Eye (tissue), 1 donor: Measurements from ENCODE around the gene HEATR3.
A peak's percentile ranks its signal among the peaks of the same experiment; 100 is the strongest.

Experiments
- DNase-seq: peaks from one replicate; pipeline ENCODE4 v3.0.0-alpha.2; 2015

HEATR3 gene, protein sequence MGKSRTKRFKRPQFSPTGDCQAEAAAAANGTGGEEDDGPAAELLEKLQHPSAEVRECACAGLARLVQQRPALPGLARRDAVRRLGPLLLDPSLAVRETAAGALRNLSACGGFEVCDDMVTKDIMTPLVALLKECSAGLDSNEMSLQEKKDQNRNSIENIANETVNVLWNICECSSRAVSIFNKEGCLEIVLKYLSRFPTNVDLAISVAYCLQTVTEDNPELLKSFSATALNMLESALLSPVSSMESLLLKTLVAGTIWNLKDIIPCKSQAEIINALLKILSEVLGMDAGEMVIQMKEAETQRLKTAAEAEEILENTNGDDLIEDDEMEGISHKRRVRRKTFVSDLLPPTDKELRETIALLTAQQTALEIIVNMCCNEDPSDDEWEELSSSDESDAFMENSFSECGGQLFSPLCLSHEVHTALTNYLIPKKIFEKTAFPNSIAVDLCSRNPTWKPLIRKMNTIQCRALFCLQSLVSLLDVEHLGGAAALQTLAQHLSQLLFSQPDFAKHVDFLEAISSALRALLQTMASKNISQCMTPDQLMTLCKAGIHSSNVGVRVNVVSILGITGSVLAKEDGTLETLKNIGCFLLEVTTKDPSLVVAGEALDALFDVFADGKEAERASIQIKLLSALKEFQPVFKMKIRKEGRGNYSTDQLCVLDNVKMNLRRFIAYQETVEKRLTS

DNA sequence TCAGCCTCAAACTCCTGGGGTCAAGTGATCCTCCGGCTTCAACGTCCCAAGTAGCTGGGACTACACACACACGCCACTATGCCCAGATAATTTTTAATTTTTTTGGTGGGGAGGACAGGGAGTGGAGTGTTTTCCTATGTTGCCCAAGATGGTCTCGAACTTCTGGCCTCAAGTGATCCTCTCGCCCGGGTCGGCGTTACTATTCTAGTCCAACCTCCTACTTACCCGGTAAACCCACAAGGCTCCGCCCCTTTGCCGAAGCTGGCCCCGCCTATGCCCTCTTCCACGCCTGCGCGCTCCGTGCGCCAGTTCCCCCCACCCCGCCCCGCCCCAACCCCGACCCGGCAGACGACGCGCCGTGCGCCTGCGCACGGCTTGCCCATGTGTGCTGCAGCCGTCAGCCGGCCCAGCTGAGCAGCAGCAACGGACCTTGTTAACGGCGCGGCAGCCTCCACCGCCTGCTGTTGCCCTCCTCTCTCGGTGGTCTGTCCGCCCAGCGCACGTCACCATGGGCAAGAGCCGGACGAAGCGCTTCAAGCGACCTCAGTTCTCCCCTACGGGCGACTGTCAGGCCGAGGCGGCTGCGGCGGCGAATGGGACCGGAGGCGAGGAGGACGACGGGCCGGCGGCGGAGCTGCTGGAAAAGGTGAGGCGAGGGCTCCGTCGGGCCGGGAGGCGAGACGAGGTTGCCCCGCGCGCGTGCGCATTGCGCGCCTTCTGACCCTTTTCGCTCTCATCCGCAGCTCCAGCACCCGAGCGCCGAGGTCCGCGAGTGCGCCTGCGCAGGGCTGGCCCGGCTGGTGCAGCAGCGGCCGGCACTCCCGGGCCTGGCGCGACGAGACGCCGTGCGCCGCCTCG lies at the start of gene HEATR3:
HEATR3 (plus strand) TSS at position 347 of the 858 bp plus-strand sequence; CDS start at position 509, 162 bp downstream.
- peak; percentile 97 for DNase-seq

DNA sequence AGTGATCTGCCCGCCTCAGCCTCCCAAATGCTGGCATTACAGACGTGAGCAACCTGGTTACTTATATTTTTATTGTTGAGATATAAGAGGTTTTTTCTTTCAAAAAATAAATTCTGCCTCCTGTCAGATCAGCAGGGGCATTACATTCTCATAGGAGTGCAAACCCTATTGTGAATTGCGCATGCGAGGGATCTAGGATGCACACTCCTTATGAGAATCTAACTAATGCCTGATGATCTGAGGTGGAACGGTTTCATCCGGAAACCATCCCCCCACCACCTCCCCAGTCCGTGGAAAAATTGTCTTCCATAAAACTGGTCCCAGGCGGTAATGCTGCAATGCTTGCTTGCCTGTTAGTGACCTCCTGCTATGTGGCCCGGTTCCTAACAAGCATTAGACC lies 48.2 kb upstream of the HEATR3 start:
- no peak for DNase-seq

- DNase-seq = peak; percentile 6
These were observed 44.2 kb upstream of the HEATR3 start for GRCh38 chr16:50021544-50021943.

GRCh38 chr16:50023641-50024040 lies 42.1 kb upstream of the HEATR3 start:
- DNase-seq = no peak

DNA sequence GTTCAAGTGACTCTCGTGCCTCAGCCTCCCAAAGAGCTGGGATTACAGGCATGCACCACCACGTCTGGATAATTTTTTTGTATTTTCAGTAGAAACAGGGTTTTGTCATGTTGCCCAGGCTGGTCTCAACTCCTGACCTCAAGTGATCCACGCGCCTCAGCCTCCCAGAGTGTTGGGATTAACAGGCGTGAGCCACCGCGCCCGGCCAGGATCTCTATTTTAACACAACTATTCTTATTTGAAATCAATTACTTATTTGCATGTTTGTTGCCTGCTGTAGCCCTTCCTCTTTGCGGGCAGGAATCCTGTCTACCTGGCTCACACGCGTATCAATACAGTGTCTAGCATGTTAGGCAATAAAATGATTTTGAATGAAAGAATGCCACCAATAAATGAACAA lies 41.6 kb upstream of the HEATR3 start:
- no peak for DNase-seq

- DNase-seq = peak; percentile 100
These were observed 40.9 kb upstream of the HEATR3 start, which contains the start of gene CNEP1R1 for GRCh38 chr16:50024684-50025536. Gene CNEP1R1 (plus strand): TSS chr16:50025225. CDS start chr16:50025316, 91 bp downstream.

- DNase-seq = no peak
These were observed 40.2 kb upstream of the HEATR3 start for GRCh38 chr16:50025537-50025931.

- no peak for DNase-seq
These were observed 37.9 kb upstream of the HEATR3 start for GRCh38 chr16:50027829-50028228.

GRCh38 chr16:50035468-50035992 lies 30.2 kb upstream of the HEATR3 start:
- no peak for DNase-seq

- no peak for DNase-seq
These were observed 29.3 kb upstream of the HEATR3 start for GRCh38 chr16:50036426-50036825.

DNA sequence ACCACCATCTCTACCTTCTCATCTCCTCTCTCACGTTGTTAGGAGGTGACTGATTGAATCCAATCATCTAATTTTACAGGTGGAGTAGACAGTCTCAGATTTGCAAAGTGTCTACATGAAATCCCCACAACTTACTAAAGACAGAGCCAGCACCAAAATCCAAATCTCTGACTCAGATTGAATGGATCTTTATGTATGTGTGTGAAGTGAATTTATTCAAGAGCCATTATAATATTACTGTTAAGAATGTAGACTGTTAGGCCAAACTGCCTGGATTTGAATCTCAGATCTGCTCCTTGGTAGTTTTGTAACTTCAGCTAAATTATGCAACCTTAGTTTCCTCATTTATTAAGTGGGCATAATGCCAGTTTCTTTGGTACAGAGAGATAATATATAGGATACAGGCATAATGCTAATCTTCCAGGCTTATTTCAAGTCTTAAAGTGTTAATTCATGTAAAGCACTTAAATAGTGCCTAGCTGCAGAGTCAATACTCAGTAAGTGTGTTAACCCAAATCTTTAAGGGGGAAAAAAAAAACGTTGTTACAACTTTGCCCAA lies 28.0 kb upstream of the HEATR3 start:
- no peak for DNase-seq

DNA sequence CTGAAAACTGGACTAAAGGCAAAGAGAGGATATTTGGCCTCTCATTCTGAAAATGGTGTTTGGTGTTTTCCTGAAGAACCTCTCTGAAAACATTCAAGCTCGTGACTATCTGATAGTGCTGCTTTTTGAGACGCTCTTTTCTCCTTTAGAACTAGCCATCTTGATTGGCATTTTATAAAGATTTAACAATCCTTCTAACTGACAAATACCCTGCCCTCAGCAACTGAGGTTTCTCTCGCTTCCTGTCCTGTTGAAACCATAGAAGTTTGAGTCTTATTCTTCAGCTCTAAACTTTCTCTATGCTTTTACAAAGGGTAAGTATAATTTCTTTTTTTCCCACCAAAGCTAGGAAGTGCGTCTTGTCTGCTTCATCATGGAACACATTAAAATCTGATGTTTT lies 27.5 kb upstream of the HEATR3 start:
- DNase-seq = no peak

GRCh38 chr16:50038756-50039529 lies 26.8 kb upstream of the HEATR3 start:
- DNase-seq = peak; percentile 14

- DNase-seq = no peak
These were observed 25.8 kb upstream of the HEATR3 start for GRCh38 chr16:50040018-50040417.

DNA sequence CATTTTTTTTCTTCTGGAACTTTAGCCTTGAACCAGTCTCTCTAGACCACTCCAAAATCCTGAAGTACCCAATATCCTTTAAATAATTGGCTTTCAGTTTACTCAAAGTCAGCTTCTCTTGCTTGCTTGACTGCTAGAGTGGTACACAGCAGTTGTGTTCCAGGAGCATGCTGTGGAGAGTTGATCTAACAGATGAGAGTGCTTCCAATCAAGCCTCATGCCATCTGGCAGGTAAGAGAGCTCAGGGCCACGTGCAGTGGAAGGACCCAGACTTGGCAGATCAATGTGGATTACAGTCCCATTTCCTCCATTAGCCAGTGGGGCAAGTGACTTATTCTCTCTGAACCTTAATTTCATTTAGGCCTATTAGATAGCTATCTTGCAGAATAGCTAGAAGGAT lies 25.1 kb upstream of the HEATR3 start:
- no peak for DNase-seq

- no peak for DNase-seq
These were observed 22.4 kb upstream of the HEATR3 start for GRCh38 chr16:50043358-50043757.

DNA sequence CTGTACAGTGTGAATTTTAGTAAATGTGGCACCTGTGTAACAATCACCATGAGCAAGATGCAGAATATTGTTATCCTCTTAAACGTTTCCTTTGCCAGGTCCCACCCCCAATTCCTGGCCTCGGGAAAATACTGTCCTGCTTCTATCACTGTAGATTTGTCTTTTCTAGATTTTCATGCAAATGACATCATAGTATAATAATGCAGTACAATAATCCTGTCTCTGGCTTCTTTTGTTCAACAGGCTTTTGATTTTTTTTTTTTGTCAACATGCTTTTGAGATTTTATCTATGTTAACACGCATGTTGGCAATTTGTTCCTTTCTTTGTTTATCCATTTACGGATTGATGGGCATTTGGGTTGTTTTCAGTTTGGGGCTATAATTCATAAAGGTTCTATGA lies 20.4 kb upstream of the HEATR3 start:
- DNase-seq = no peak

DNA sequence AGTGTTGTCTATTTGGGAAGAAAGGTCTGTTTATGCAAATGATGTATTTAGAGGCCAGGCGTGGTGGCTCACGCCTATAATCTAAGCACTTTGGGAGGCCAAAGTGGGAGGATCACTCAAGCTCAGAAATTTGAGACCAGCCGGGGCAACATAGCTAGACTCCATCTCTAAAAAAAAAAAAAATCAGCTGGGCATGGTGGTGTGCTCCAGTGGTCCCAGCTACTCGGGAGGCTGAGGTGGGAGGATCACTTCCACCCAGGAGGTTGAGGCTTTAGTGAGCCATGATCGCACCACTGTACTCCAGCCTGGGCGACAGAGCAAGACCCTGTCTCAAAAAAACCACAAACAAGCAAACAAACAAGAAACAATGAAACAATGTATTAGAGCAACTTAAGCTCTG lies 18.9 kb upstream of the HEATR3 start:
- no peak for DNase-seq

GRCh38 chr16:50047864-50048263 lies 17.9 kb upstream of the HEATR3 start:
- no peak for DNase-seq

- no peak for DNase-seq
These were observed 15.0 kb upstream of the HEATR3 start for GRCh38 chr16:50050802-50051201.

- no peak for DNase-seq
These were observed 9.5 kb upstream of the HEATR3 start for GRCh38 chr16:50056226-50056625.
